ENCODE measurements around the gene HORMAD1. TPM values are rescaled to one million over a fixed set of nuclear protein-coding genes. Genes with fewer than 3 reads are reported as not detected.

Gene HORMAD1
- total RNA-seq, 1 experiment from 2014 or later: not detected

- no peak overlapping the region for H3K27ac Mint-ChIP-seq (ENCODE audit: unreplicated experiment)
- no peak for TF ChIP-seq CTCF (IDR thresholded peaks at IDR 0.05; ENCODE audit: insufficient read depth in 1 of 2, low read depth in 1 of 2, low read length in 1 of 2, severe bottlenecking in 1 of 2, unreplicated experiment in 1 of 2)
- no peaks in the 10 kb centered on the region for H3K27me3 Mint-ChIP-seq (ENCODE audit: insufficient read depth, unreplicated experiment)
- no peaks in the 10 kb centered on the region for H3K9me3 Mint-ChIP-seq (ENCODE audit: unreplicated experiment)
- H3K4me3 Mint-ChIP-seq (ENCODE audit: unreplicated experiment): no peak overlapping the region
- POLR2A ChIA-PET: interaction anchor here (0.5 kb wide), 1 partner anchor 165 kb away, joined by 3 read pairs; no protein-coding TSS in a partner anchor
- no TSS peak for BruUV-seq (replicated peaks)
- Histone ChIP-seq H3K4me3 (ENCODE audit: low read depth, low read length) (no peak overlapping the region), H3K27me3 (replicated peaks; ENCODE audit: control insufficient read depth, insufficient read depth, low read length) (no peaks in the 10 kb centered on the region), H3K36me3 (ENCODE audit: control insufficient read depth, insufficient read depth, low read length) (no peaks in the 10 kb centered on the region; the same call in 1 of the 2 replicates), H3K9me3 (no peaks in the 10 kb centered on the region), H3K4me1 (no peaks in the 10 kb centered on the region; the same call in 1 of the 2 replicates)
- DNase-seq: no peak
- CTCF ChIA-PET: no interaction called here
- H3K36me3 Mint-ChIP-seq (ENCODE audit: insufficient read depth, unreplicated experiment): peaks cover 33% of the 10 kb centered on the region
- intact Hi-C loops (cut with micrococcal nuclease; ENCODE audit: unreplicated experiment): no loop called here
- H3K4me1 Mint-ChIP-seq (ENCODE audit: low read depth, unreplicated experiment): peaks cover 13% of the 10 kb centered on the region
These were observed 28.0 kb downstream of the HORMAD1 start for GRCh38 chr1:150692720-150693119.

GRCh38 chr1:150688763-150689162, 31.9 kb downstream of the HORMAD1 start:
- Histone ChIP-seq H3K4me3 (ENCODE audit: low read depth, low read length) (no peak overlapping the region), H3K36me3 (ENCODE audit: control insufficient read depth, insufficient read depth, low read length) (no peaks in the 10 kb centered on the region; the same call in 1 of the 2 replicates), H3K27me3 (replicated peaks; ENCODE audit: control insufficient read depth, insufficient read depth, low read length) (no peaks in the 10 kb centered on the region), H3K9me3 (no peaks in the 10 kb centered on the region), H3K4me1 (no peaks in the 10 kb centered on the region)
- H3K27ac Mint-ChIP-seq (ENCODE audit: unreplicated experiment): no peak overlapping the region
- H3K4me3 Mint-ChIP-seq (ENCODE audit: unreplicated experiment): no peak overlapping the region
- ChIA-PET CTCF (no interaction called here), POLR2A (no interaction called here)
- no peak for DNase-seq
- peaks cover 6% of the 10 kb centered on the region for H3K4me1 Mint-ChIP-seq (ENCODE audit: low read depth, unreplicated experiment)
- H3K27me3 Mint-ChIP-seq (ENCODE audit: insufficient read depth, unreplicated experiment): no peaks in the 10 kb centered on the region
- H3K9me3 Mint-ChIP-seq (ENCODE audit: unreplicated experiment): no peaks in the 10 kb centered on the region
- intact Hi-C loops (cut with micrococcal nuclease; ENCODE audit: unreplicated experiment): no loop called here
- TF ChIP-seq CTCF (IDR thresholded peaks at IDR 0.05; ENCODE audit: insufficient read depth in 1 of 2, low read depth in 1 of 2, low read length in 1 of 2, severe bottlenecking in 1 of 2, unreplicated experiment in 1 of 2): no peak
- BruUV-seq (replicated peaks): no TSS peak
- H3K36me3 Mint-ChIP-seq (ENCODE audit: insufficient read depth, unreplicated experiment): peaks cover 16% of the 10 kb centered on the region

- no peak for TF ChIP-seq CTCF (IDR thresholded peaks at IDR 0.05; ENCODE audit: insufficient read depth in 1 of 2, low read depth in 1 of 2, low read length in 1 of 2, severe bottlenecking in 1 of 2, unreplicated experiment in 1 of 2)
- intact Hi-C loops (cut with micrococcal nuclease; ENCODE audit: unreplicated experiment): no loop called here
- no peak overlapping the region for H3K4me3 Mint-ChIP-seq (ENCODE audit: unreplicated experiment)
- no peak overlapping the region for H3K27ac Mint-ChIP-seq (ENCODE audit: unreplicated experiment)
- Histone ChIP-seq H3K9me3 (no peaks in the 10 kb centered on the region), H3K4me1 (no peaks in the 10 kb centered on the region), H3K4me3 (ENCODE audit: low read depth, low read length) (no peak overlapping the region), H3K36me3 (ENCODE audit: control insufficient read depth, insufficient read depth, low read length) (no peaks in the 10 kb centered on the region; the same call in 1 of the 2 replicates), H3K27me3 (replicated peaks; ENCODE audit: control insufficient read depth, insufficient read depth, low read length) (no peaks in the 10 kb centered on the region)
- H3K27me3 Mint-ChIP-seq (ENCODE audit: insufficient read depth, unreplicated experiment): no peaks in the 10 kb centered on the region
- peaks cover 3% of the 10 kb centered on the region for H3K36me3 Mint-ChIP-seq (ENCODE audit: insufficient read depth, unreplicated experiment)
- CTCF ChIA-PET: no interaction called here
- H3K9me3 Mint-ChIP-seq (ENCODE audit: unreplicated experiment): no peaks in the 10 kb centered on the region
- BruUV-seq (replicated peaks): no TSS peak
- POLR2A ChIA-PET: interaction anchor here (1.9 kb wide), 1 partner anchor 11 kb away, joined by 6 read pairs; the partner anchor contains the start of gene GOLPH3L
- peaks cover 6% of the 10 kb centered on the region for H3K4me1 Mint-ChIP-seq (ENCODE audit: low read depth, unreplicated experiment)
- DNase-seq: no peak
These were observed 34.4 kb downstream of the HORMAD1 start for GRCh38 chr1:150686275-150686674.
